ENCODE measurements around the gene ERCC6L. TPM values are rescaled to one million over a fixed set of nuclear protein-coding genes. Genes with fewer than 3 reads are reported as not detected.

Gene ERCC6L, protein sequence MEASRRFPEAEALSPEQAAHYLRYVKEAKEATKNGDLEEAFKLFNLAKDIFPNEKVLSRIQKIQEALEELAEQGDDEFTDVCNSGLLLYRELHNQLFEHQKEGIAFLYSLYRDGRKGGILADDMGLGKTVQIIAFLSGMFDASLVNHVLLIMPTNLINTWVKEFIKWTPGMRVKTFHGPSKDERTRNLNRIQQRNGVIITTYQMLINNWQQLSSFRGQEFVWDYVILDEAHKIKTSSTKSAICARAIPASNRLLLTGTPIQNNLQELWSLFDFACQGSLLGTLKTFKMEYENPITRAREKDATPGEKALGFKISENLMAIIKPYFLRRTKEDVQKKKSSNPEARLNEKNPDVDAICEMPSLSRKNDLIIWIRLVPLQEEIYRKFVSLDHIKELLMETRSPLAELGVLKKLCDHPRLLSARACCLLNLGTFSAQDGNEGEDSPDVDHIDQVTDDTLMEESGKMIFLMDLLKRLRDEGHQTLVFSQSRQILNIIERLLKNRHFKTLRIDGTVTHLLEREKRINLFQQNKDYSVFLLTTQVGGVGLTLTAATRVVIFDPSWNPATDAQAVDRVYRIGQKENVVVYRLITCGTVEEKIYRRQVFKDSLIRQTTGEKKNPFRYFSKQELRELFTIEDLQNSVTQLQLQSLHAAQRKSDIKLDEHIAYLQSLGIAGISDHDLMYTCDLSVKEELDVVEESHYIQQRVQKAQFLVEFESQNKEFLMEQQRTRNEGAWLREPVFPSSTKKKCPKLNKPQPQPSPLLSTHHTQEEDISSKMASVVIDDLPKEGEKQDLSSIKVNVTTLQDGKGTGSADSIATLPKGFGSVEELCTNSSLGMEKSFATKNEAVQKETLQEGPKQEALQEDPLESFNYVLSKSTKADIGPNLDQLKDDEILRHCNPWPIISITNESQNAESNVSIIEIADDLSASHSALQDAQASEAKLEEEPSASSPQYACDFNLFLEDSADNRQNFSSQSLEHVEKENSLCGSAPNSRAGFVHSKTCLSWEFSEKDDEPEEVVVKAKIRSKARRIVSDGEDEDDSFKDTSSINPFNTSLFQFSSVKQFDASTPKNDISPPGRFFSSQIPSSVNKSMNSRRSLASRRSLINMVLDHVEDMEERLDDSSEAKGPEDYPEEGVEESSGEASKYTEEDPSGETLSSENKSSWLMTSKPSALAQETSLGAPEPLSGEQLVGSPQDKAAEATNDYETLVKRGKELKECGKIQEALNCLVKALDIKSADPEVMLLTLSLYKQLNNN
- 2.4 and 7.8 TPM in 2 replicates for total RNA-seq (ENCODE audit: low replicate concordance)
- long read RNA-seq, full-length matches to known transcripts, result 5 of 5 reads
- long read RNA-seq, partial matches to known transcripts, result 0 of 5 reads
- long read RNA-seq, other reads (novel, unspliced or antisense), result 0 of 5 reads

GRCh38 chrX:72238721-72239475, at the start of gene ERCC6L:
Gene ERCC6L, minus strand, starts transcription at chrX:72239027. Its CDS starts 116 bp downstream, at chrX:72238911.
- Mint-ChIP-seq H3K9me3 (no peaks in the 10 kb centered on the region), H3K27ac (peak within 1 kb of the TSS; percentile 76)

GRCh38 chrX:72282302-72282701, 43.5 kb upstream of the ERCC6L start:
- Mint-ChIP-seq H3K27me3 (peaks cover 15% of the 10 kb centered on the region), H3K9me3 (no peaks in the 10 kb centered on the region), H3K27ac (no peak overlapping the region), H3K36me3 (no peaks in the 10 kb centered on the region), H3K4me3 (no peak overlapping the region), H3K4me1 (ENCODE audit: unreplicated experiment) (peaks cover 7% of the 10 kb centered on the region)
- TF ChIP-seq CTCF (conservative IDR thresholded peaks at IDR 0.05), result no peak
- DNase-seq (ENCODE audit: extremely low spot score, unreplicated experiment), result no peak

More at GRCh38 chrX:72238721-72239475, at the start of gene ERCC6L:
- no peak for TF ChIP-seq CTCF (conservative IDR thresholded peaks at IDR 0.05)
- Mint-ChIP-seq H3K4me3 (peak within 1 kb of the TSS; percentile 89), H3K4me1 (ENCODE audit: unreplicated experiment) (no peaks in the 10 kb centered on the region), H3K27me3 (no peaks in the 10 kb centered on the region), H3K36me3 (peaks cover 4% of the 10 kb centered on the region)
- peak; percentile 90 for DNase-seq (ENCODE audit: extremely low spot score, unreplicated experiment)

- no peak for TF ChIP-seq CTCF (conservative IDR thresholded peaks at IDR 0.05)
- peaks cover 14% of the 10 kb centered on the region for H3K4me1 Mint-ChIP-seq (ENCODE audit: unreplicated experiment)
- no peaks in the 10 kb centered on the region for H3K9me3 Mint-ChIP-seq
- H3K27ac Mint-ChIP-seq, result no peak overlapping the region
- H3K27me3 Mint-ChIP-seq, result peaks cover 15% of the 10 kb centered on the region
- peaks cover 8% of the 10 kb centered on the region for H3K36me3 Mint-ChIP-seq
- DNase-seq (ENCODE audit: extremely low spot score, unreplicated experiment), result no peak
- no peak overlapping the region for H3K4me3 Mint-ChIP-seq
Observed at GRCh38 chrX:72280321-72280845, 41.6 kb upstream of the ERCC6L start.

DNA sequence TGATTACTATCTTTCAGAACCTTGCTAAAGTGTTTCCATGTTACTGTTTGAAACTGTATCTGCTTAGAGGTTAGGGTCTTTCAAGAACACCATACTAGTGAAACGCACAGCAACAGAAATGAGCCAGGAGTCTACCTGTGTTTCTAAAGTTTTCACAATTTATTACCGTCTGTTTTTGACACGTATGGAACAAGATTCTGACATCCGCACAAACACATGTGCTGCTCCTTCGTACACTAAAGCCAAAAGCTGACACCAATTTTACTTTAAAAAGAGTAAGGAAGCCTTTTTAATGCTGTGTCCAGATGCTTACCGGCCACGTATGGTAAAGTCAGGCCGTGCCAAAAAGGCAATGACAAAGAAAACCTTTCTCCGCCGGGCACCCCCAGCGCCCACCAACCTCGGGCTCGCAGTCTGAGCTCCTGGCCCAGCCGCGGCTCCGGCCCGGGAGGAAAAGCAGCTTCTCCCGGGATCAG, 37.7 kb upstream of the ERCC6L start:
- no peak for DNase-seq (ENCODE audit: extremely low spot score, unreplicated experiment)
- no peak for TF ChIP-seq CTCF (conservative IDR thresholded peaks at IDR 0.05)
- peak overlapping the region; percentile 91 for H3K4me3 Mint-ChIP-seq
- peaks cover 42% of the 10 kb centered on the region for H3K4me1 Mint-ChIP-seq (ENCODE audit: unreplicated experiment)
- H3K27ac Mint-ChIP-seq, result peak overlapping the region; percentile 89
- H3K27me3 Mint-ChIP-seq, result peaks cover 15% of the 10 kb centered on the region
- H3K36me3 Mint-ChIP-seq, result peaks cover 44% of the 10 kb centered on the region
- no peaks in the 10 kb centered on the region for H3K9me3 Mint-ChIP-seq
